GM23338 (cell line): ENCODE data around the gene MBLAC1. TPM values are rescaled to one million over a fixed set of nuclear protein-coding genes. Genes with fewer than 3 reads are reported as not detected.
A peak's percentile ranks its signal among the peaks of the same experiment; 100 is the strongest.

Source experiments
- ATAC-seq: fragments of 200-7000 bp; cut with Tn5 transposase; 3 replicates; pipeline ENCODE4 v1.9.1; 2020
- DNase-seq: peaks from one replicate; pipeline ENCODE4 v3.0.0-alpha.2; 2015; ENCODE audit warnings: low spot score
- H2AFZ ChIP-seq: fragments of 200-600 bp; sonication (generic); 2 replicates; pipeline ENCODE4 v1.8.0; 2016; ENCODE audit warnings: antibody characterized with exemption, mild to moderate bottlenecking, moderate library complexity
- H3F3A ChIP-seq: fragments of 200-600 bp; sonication (generic); replicated peaks from 2 replicates; pipeline ENCODE4 v1.8.0; 2017; ENCODE audit warnings: antibody characterized with exemption, mixed run types, low read depth
- H3K27ac ChIP-seq: fragments of 200-600 bp; sonication (generic); 2 replicates; pipeline ENCODE4 v1.6.1; 2016; ENCODE audit warnings: low read depth
- H3K27me3 ChIP-seq: fragments of 200-600 bp; sonication (generic); 2 replicates; pipeline ENCODE4 v1.8.0; 2016; ENCODE audit warnings: mild to moderate bottlenecking, mixed run types, moderate library complexity; ENCODE audit not compliant: insufficient read depth
- H3K36me3 ChIP-seq: fragments of 200-600 bp; sonication (generic); 2 replicates; pipeline ENCODE4 v1.8.0; 2016; ENCODE audit warnings: mild to moderate bottlenecking; ENCODE audit not compliant: insufficient read depth
- H3K4me1 ChIP-seq: fragments of 200-600 bp; sonication (generic); 2 replicates; pipeline ENCODE4 v1.8.0; 2016; ENCODE audit warnings: mild to moderate bottlenecking, moderate library complexity; ENCODE audit not compliant: insufficient read depth
- H3K4me2 ChIP-seq: fragments of 200-600 bp; sonication (generic); 2 replicates; pipeline ENCODE4 v1.7.1; 2017; ENCODE audit warnings: mixed run types
- H3K4me3 ChIP-seq: fragments of 200-600 bp; sonication (generic); 2 replicates; pipeline ENCODE4 v1.6.1; 2016; ENCODE audit warnings: mixed run types
- H3K79me2 ChIP-seq: fragments of 200-600 bp; sonication (generic); replicated peaks from 2 replicates; pipeline ENCODE4 v1.8.0; 2017; ENCODE audit warnings: mild to moderate bottlenecking; ENCODE audit not compliant: insufficient read depth
- H3K9me2 ChIP-seq: fragments of 200-600 bp; sonication (generic); 2 replicates; pipeline ENCODE4 v1.8.0; 2017; ENCODE audit not compliant: insufficient read depth
- H4K20me1 ChIP-seq: fragments of 200-600 bp; sonication (generic); replicated peaks from 2 replicates; pipeline ENCODE4 v1.8.0; 2017; ENCODE audit warnings: mild to moderate bottlenecking; ENCODE audit not compliant: insufficient read depth
- H3K27ac Mint-ChIP-seq: 2 replicates; pipeline ENCODE4 v1.8.0; 2020; ENCODE audit warnings: inconsistent platforms, mild to moderate bottlenecking, moderate library complexity, mixed read lengths
- H3K27me3 Mint-ChIP-seq: 3 replicates; pipeline ENCODE4 v1.8.0; 2022; ENCODE audit warnings: low read depth, mild to moderate bottlenecking, moderate library complexity, mixed read lengths, inconsistent platforms; ENCODE audit not compliant: insufficient read depth, poor library complexity
- H3K36me3 Mint-ChIP-seq: 3 replicates; pipeline ENCODE4 v1.8.0; 2021; ENCODE audit warnings: low read depth, mild to moderate bottlenecking, inconsistent platforms, moderate library complexity, mixed read lengths
- H3K4me1 Mint-ChIP-seq: 3 replicates; pipeline ENCODE4 v1.8.0; 2020; ENCODE audit warnings: mild to moderate bottlenecking, inconsistent platforms, mixed read lengths
- H3K4me3 Mint-ChIP-seq: 3 replicates; pipeline ENCODE4 v1.8.0; 2021; ENCODE audit warnings: moderate library complexity, mild to moderate bottlenecking, inconsistent platforms, mixed read lengths
- H3K9me3 Mint-ChIP-seq: 3 replicates; pipeline ENCODE4 v1.8.0; 2020; ENCODE audit warnings: moderate library complexity, mild to moderate bottlenecking, inconsistent platforms, mixed read lengths
- CREB1 ChIP-seq: fragments of 250-450 bp; sonication (Bioruptor Pico); IDR thresholded peaks from 2 replicates; pipeline ENCODE4 v1.5.0; 2020; ENCODE audit warnings: low read depth, mild to moderate bottlenecking, moderate library complexity
- EZH2phosphoT487 ChIP-seq: fragments of 200-600 bp; sonication (generic); IDR thresholded peaks from one replicate; pipeline ENCODE4 v1.8.1; 2018; ENCODE audit warnings: antibody characterized with exemption; ENCODE audit not compliant: unreplicated experiment
- JUNB ChIP-seq: IDR thresholded peaks from one replicate; pipeline ENCODE4 v1.6.1; 2016; ENCODE audit warnings: antibody characterized with exemption; ENCODE audit not compliant: unreplicated experiment
- NANOG ChIP-seq: IDR thresholded peaks from 2 replicates; pipeline ENCODE4 v1.6.1; 2016; ENCODE audit warnings: antibody characterized with exemption, borderline replicate concordance
- STAT1 ChIP-seq: IDR thresholded peaks from one replicate; pipeline ENCODE4 v1.6.1; 2016; ENCODE audit warnings: antibody characterized with exemption; ENCODE audit not compliant: unreplicated experiment
- ZNF114 ChIP-seq: fragments of 250-450 bp; sonication (Bioruptor Pico); IDR thresholded peaks from 2 replicates; pipeline ENCODE4 v1.5.0; 2020; ENCODE audit warnings: mild to moderate bottlenecking, moderate library complexity
- ZNF331 ChIP-seq: fragments of 250-450 bp; sonication (Bioruptor Pico); IDR thresholded peaks from 2 replicates; pipeline ENCODE4 v1.5.0; 2020; ENCODE audit warnings: low read depth, mild to moderate bottlenecking, moderate library complexity
- polyA plus RNA-seq: library from polyadenylated mRNA; unstranded; fragments of >200 nt; fragmentation: Nextera tagmentation; extraction: Ambion mirVana; gene quantifications from 2 replicates; pipeline ENCODE4 v1.2.1, GENCODE V29; 2016
- total RNA-seq: library from RNA; depleted of rRNA; stranded (reverse); fragments of >200 nt; shearing (Covaris generic); gene quantifications from 2 replicates; pipeline ENCODE4 v1.2.3, GENCODE V29; 2014
- TF ChIP-seq, protein P1 (sequence below): IDR thresholded peaks from 2 replicates; pipeline ENCODE4 v1.6.1; 2016; ENCODE audit warnings: antibody characterized with exemption
- TF ChIP-seq, protein P2 (sequence below): fragments of 250-450 bp; sonication (Bioruptor Pico); IDR thresholded peaks from 2 replicates; pipeline ENCODE4 v1.5.0; 2020; ENCODE audit warnings: mild to moderate bottlenecking, moderate library complexity

MBLAC1 gene
- total and polyA plus RNA-seq, 2 experiments from 2014 or later, result 2.7 to 5.7 TPM

DNA sequence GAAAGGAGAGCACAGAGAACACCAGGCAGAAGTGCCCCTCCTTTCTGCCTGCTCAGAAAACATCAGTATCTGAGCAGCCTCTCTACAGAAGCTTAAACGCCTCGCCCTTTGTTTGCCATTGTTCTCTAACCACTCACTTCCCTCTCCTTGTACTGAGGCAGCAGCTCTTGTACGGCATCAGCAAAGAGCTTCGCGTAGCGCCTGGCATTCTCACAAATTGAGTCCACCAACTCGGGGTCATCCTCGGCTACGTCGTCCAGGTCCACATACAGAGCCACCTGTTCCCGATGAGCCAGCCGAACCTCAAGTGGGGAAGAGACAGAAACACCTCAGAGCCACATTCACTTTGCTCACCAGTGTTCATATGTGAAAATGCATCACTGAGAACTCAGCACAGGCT lies 27.3 kb upstream of the MBLAC1 start (continued):
- TF ChIP-seq NANOG, result no peak

DNA sequence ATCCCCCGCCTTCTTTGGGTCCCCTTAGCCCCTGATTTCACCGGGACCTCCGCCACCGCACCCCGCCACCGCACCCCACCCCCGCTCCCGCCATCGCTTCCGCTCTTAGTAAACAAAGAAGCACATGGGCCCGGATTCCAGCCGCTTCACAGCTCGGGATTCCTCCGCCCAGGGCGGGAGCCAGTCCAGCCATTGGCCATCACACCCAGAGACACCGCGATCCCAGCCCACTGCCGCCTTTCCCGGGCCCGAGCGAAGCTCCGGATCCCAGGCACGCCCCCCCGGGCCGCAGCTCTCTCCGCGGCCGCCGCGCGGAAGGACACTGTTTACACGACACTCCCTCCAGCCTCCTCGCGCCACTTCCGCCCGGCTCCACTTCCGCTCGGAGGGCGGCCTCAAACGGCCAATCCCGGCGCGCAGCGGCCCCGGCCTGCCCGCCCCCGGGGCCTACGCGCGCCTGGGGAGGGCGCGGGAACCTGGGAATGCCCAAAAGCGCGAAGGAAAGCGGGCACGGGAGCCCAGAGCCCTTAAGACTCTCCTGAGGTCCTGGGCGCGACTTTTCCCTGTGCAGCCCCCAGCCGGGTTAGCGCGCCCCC lies 26.2 kb upstream of the MBLAC1 start:
- Histone ChIP-seq H3K27ac (peak overlapping the region; percentile 100), H3K4me2 (peak overlapping the region; percentile 100), H3K79me2 (peaks cover 60% of the 10 kb centered on the region), H3F3A (peaks cover 54% of the 10 kb centered on the region), H3K4me3 (peak overlapping the region; percentile 100), H3K9me2 (no peaks in the 10 kb centered on the region), H3K36me3 (peaks cover 46% of the 10 kb centered on the region), H4K20me1 (peaks cover 41% of the 10 kb centered on the region), H2AFZ (no peak overlapping the region), H3K4me1 (peaks cover 13% of the 10 kb centered on the region), H3K27me3 (no peaks in the 10 kb centered on the region)
- Mint-ChIP-seq H3K27ac (peak overlapping the region; percentile 99), H3K27me3 (peaks cover 53% of the 10 kb centered on the region), H3K4me3 (peak overlapping the region; percentile 95), H3K9me3 (peaks cover 5% of the 10 kb centered on the region; the same call in 2 of the 3 replicates), H3K4me1 (peaks cover 41% of the 10 kb centered on the region), H3K36me3 (peaks cover 78% of the 10 kb centered on the region)
- ATAC-seq (peak; percentile 74), DNase-seq (peak; percentile 96)
- TF ChIP-seq CREB1 (peak; percentile 82), JUNB (no peak)
- TF ChIP-seq, protein P1, sequence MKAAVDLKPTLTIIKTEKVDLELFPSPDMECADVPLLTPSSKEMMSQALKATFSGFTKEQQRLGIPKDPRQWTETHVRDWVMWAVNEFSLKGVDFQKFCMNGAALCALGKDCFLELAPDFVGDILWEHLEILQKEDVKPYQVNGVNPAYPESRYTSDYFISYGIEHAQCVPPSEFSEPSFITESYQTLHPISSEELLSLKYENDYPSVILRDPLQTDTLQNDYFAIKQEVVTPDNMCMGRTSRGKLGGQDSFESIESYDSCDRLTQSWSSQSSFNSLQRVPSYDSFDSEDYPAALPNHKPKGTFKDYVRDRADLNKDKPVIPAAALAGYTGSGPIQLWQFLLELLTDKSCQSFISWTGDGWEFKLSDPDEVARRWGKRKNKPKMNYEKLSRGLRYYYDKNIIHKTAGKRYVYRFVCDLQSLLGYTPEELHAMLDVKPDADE, result peak; percentile 77; the same call in 1 of the 2 replicates

DNA sequence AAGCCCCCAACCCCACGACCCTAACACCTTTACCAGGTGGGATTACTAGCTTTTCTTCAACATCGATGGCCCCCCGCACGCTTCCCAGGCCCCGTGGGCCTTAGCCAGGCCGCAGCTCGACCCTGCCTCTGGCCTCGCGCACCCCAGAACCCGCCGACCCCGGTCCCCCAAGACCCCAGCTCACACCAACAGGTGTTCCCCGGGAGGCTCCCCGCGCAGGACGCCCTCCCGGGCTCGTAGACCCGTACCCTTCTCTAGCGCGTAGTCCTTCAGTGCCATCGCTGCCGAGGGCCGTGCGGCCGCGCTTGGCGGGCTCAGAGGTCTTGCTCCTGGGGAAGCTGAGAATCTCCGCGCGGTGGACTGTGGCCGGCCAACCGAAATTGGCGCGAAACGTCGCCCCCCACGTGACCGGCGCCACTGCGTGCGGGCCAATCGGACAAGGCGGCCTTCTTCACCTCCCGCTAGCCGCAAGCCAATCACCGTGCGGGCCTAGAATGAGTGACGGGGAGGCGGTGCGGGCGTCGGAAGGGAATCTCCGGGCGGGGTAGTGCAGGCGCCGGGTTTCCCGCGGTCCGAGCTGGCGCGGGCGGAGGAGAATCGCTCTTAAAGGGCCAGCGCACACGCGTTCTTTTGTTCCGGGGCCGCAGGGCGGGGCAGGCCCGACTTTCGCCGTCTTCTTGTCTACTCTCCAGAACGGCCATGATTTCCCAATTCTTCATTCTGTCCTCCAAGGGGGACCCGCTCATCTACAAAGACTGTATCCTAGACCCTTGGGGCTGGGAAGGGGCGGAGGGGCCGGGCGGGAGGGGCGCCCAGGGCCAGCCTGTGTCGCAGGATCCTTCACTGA lies 25.5 kb upstream of the MBLAC1 start, which contains the start of the genes AP4M1 and MCM7:
AP4M1 (plus strand) TSS at position 628 of the 847 bp plus-strand sequence; CDS start at position 700, 72 bp downstream.
MCM7 (minus strand) TSS at position 382 of the 847 bp plus-strand sequence; CDS start at position 279, 103 bp downstream.
- Histone ChIP-seq H2AFZ (peak within 1 kb of the TSS; percentile 66; the same call in 1 of the 2 replicates), H3K4me3 (peak within 1 kb of the TSS; percentile 100), H3K79me2 (peaks cover 57% of the 10 kb centered on the region), H3F3A (peaks cover 46% of the 10 kb centered on the region), H3K9me2 (no peaks in the 10 kb centered on the region), H3K36me3 (peaks cover 39% of the 10 kb centered on the region), H3K4me2 (peak within 1 kb of the TSS; percentile 100), H4K20me1 (peaks cover 33% of the 10 kb centered on the region), H3K27me3 (no peaks in the 10 kb centered on the region), H3K27ac (peak within 1 kb of the TSS; percentile 100), H3K4me1 (peaks cover 13% of the 10 kb centered on the region)
- ATAC-seq (peak; percentile 83), DNase-seq (peak; percentile 99)
- Mint-ChIP-seq H3K9me3 (peaks cover 5% of the 10 kb centered on the region; the same call in 2 of the 3 replicates), H3K27me3 (peaks cover 52% of the 10 kb centered on the region), H3K36me3 (peaks cover 76% of the 10 kb centered on the region), H3K4me3 (peak within 1 kb of the TSS; percentile 95), H3K27ac (peak within 1 kb of the TSS; percentile 99), H3K4me1 (peaks cover 36% of the 10 kb centered on the region)
- TF ChIP-seq STAT1 (no peak), EZH2phosphoT487 (no peak), NANOG (no peak), ZNF114 (no peak), ZNF331 (CRISPR knock-in tag) (no peak)
- TF ChIP-seq, protein P2, sequence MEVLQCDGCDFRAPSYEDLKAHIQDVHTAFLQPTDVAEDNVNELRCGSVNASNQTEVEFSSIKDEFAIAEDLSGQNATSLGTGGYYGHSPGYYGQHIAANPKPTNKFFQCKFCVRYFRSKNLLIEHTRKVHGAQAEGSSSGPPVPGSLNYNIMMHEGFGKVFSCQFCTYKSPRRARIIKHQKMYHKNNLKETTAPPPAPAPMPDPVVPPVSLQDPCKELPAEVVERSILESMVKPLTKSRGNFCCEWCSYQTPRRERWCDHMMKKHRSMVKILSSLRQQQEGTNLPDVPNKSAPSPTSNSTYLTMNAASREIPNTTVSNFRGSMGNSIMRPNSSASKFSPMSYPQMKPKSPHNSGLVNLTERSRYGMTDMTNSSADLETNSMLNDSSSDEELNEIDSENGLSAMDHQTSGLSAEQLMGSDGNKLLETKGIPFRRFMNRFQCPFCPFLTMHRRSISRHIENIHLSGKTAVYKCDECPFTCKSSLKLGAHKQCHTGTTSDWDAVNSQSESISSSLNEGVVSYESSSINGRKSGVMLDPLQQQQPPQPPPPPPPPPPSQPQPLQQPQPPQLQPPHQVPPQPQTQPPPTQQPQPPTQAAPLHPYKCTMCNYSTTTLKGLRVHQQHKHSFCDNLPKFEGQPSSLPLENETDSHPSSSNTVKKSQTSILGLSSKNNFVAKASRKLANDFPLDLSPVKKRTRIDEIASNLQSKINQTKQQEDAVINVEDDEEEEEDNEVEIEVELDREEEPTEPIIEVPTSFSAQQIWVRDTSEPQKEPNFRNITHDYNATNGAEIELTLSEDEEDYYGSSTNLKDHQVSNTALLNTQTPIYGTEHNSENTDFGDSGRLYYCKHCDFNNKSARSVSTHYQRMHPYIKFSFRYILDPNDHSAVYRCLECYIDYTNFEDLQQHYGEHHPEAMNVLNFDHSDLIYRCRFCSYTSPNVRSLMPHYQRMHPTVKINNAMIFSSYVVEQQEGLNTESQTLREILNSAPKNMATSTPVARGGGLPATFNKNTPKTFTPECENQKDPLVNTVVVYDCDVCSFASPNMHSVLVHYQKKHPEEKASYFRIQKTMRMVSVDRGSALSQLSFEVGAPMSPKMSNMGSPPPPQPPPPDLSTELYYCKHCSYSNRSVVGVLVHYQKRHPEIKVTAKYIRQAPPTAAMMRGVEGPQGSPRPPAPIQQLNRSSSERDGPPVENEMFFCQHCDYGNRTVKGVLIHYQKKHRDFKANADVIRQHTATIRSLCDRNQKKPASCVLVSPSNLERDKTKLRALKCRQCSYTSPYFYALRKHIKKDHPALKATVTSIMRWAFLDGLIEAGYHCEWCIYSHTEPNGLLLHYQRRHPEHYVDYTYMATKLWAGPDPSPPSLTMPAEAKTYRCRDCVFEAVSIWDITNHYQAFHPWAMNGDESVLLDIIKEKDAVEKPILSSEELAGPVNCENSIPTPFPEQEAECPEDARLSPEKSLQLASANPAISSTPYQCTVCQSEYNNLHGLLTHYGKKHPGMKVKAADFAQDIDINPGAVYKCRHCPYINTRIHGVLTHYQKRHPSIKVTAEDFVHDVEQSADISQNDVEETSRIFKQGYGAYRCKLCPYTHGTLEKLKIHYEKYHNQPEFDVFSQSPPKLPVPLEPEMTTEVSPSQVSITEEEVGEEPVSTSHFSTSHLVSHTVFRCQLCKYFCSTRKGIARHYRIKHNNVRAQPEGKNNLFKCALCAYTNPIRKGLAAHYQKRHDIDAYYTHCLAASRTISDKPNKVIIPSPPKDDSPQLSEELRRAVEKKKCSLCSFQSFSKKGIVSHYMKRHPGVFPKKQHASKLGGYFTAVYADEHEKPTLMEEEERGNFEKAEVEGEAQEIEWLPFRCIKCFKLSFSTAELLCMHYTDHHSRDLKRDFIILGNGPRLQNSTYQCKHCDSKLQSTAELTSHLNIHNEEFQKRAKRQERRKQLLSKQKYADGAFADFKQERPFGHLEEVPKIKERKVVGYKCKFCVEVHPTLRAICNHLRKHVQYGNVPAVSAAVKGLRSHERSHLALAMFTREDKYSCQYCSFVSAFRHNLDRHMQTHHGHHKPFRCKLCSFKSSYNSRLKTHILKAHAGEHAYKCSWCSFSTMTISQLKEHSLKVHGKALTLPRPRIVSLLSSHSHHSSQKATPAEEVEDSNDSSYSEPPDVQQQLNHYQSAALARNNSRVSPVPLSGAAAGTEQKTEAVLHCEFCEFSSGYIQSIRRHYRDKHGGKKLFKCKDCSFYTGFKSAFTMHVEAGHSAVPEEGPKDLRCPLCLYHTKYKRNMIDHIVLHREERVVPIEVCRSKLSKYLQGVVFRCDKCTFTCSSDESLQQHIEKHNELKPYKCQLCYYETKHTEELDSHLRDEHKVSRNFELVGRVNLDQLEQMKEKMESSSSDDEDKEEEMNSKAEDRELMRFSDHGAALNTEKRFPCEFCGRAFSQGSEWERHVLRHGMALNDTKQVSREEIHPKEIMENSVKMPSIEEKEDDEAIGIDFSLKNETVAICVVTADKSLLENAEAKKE, result no peak
